Metanephros (tissue), 1 donor: ENCODE measurements around the gene CDKN2AIP. TPM values are rescaled to one million over a fixed set of nuclear protein-coding genes. Genes with fewer than 3 reads are reported as not detected.

Source experiments
- total RNA-seq: library from RNA; depleted of rRNA; stranded (reverse); fragments of >200 nt; gene quantifications from one replicate; pipeline ENCODE4 v1.2.3, GENCODE V29; 2014

The CDKN2AIP gene, protein sequence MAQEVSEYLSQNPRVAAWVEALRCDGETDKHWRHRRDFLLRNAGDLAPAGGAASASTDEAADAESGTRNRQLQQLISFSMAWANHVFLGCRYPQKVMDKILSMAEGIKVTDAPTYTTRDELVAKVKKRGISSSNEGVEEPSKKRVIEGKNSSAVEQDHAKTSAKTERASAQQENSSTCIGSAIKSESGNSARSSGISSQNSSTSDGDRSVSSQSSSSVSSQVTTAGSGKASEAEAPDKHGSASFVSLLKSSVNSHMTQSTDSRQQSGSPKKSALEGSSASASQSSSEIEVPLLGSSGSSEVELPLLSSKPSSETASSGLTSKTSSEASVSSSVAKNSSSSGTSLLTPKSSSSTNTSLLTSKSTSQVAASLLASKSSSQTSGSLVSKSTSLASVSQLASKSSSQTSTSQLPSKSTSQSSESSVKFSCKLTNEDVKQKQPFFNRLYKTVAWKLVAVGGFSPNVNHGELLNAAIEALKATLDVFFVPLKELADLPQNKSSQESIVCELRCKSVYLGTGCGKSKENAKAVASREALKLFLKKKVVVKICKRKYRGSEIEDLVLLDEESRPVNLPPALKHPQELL
- 23.1 TPM for total RNA-seq

GRCh38 chr4:183444214-183445096 lies at the start of gene CDKN2AIP:
CDKN2AIP (plus strand) TSS chr4:183444636; CDS start chr4:183444798, 162 bp downstream.

Other genes starting within 250 kb of the CDKN2AIP start
- gene CLDN22, start 124.4 kb upstream of the CDKN2AIP start, total RNA-seq = not detected
- not detected for gene CLDN24, start 122.2 kb upstream of the CDKN2AIP start, total RNA-seq
- 8.4 TPM for gene ING2, start 60.4 kb downstream of the CDKN2AIP start, total RNA-seq
- 26.9 TPM for gene RWDD4, start 214.5 kb downstream of the CDKN2AIP start, total RNA-seq
- 48.3 TPM for gene TRAPPC11, start 214.7 kb downstream of the CDKN2AIP start, total RNA-seq